T-helper 2 cell (primary cell): ENCODE data around the gene SRRM2.

Source experiments
- DNase-seq, 5 experiments: peaks; one replicate each; pipeline versions ENCODE4 v3.0.0 to v3.0.0-alpha.2; 2012 to 2022

The SRRM2 gene

GRCh38 chr16:2740476-2740875, 12.0 kb upstream of the SRRM2 start:
- DNase-seq = no peak

DNA sequence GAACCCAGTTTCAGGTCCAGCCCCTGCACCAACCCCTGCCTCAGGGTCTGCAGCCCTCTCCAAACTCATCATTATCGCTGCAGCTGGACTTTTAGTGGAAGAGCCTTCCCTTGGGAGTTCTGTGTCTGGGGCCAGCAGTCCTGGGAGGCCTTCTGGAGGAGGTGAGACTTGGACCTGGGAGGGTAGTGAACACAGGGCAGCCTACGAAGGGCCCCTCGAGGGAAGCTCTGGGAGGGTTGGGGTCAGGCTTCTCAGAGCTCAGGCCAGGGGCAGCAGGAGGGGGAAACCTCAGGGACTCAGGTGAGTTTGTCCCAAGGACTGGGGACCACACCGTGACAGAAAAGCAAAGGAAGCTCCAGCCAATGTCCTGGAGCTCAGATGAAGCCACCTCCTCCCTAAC, 11.3 kb upstream of the SRRM2 start:
- DNase-seq = no peak

GRCh38 chr16:2742323-2743006, 10.0 kb upstream of the SRRM2 start:
- no peak for DNase-seq

DNA sequence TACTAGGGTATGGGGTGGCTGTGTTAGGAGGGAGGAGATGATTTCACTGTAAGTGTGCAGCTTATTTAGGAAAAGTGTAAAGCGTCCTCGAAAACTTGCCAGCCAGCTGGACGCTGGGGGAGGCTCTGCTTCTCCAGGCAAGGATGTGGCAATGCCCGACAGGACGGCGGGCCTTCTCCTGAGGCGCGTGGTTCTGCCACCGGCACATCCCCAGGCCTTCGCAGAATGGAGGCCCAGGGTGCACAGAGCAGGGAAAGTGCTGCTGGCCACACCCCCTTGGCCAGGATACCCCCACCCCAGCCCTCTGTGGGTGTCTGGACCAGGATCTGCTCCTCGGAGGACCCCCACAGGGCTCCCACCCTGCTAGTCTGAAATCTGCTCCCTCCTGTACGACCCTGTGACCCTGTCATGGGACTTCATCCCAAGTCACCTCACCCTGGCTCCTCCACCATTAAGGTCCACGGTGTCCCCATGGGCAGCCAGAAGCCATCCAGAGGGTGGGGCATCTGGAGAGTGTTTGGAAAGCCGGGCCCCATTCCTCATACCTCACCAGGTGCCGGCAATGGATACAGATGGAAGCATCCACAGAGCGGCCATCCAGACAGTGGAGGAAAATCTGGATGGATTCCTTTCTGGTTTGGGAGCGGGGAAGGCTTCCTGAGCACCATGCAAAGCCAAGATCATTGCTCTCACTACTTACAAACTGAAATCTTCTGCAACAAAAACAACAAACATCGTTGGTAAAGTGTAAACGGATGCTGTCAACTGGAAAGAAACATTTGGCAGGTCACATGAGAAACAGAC, 9.2 kb upstream of the SRRM2 start:
- no peak for DNase-seq

- DNase-seq = no peak
Observed at GRCh38 chr16:2744711-2745110, 7.7 kb upstream of the SRRM2 start.

GRCh38 chr16:2745116-2745890, 7.1 kb upstream of the SRRM2 start:
- no peak for DNase-seq

- no peak for DNase-seq
Observed at GRCh38 chr16:2745961-2746360, 6.5 kb upstream of the SRRM2 start.

- no peak for DNase-seq
Observed at GRCh38 chr16:2748757-2749455, 3.5 kb upstream of the SRRM2 start.

- DNase-seq = no peak
Observed at GRCh38 chr16:2749476-2749875, 3.0 kb upstream of the SRRM2 start.

DNA sequence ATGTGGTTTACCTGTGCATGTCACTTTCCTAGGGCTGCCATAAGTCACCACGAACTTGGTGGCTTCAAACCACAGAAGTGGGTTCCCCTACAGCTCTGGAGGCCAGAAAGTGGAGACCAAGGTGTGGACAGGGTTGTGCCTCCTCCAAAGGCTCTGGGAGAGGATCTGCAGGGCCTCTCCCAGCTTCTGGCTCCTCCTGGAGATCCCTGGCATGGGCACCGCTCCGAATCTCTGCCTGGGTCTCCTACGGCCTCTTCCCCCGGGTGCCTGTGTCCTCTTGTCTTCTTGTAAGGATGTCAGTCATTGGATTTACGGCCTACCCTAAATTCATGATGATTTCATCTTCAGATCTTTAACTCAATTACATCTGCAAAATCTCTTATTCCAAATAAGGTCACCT, 2.5 kb upstream of the SRRM2 start:
- no peak for DNase-seq

- DNase-seq = no peak
Observed at GRCh38 chr16:2751577-2752034, 832 bp upstream of the SRRM2 start.

DNA sequence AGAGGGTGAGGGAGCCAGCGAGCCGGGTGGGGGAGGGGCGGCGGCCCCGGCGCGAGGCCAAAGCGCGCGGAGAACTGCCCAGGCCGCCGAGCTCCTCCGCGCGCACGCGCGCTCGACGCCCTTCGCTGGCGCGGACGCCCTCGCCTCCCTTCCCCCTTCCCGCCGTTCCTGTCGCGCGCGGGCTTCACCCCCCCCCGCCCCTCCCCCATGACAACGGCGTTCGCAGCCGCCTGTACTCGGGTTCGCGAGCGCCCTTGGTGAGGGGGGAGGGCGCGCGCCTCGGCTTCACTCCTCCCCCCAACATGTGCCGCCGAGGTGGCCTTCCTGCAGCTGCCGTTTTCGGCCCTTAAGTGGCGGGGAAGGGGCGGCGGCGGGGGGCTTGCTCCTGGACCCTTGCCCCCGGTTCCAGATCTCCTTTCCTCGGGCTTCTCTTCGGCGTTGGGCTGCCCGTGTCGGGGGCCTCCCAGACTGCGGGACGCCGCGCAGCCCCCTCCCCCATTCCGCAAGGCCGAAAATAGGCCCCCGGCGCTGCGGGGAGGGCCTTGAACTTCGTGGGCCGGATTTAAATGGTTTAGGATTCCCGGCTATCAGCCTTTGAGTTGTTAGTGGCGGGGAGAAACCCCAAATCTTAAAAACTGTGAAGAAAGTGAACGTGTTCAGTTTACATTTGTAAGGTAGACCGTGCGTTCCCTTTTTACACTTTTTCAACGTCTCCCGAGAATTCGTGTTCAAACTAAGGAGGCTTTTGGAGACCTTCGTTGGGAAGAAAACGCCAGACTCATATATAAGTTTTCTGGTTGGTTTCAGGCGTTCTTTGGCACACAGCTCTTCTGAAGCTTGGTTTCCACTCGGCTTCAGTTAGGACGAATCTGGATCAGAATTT, 653 bp downstream of the SRRM2 start:
- peak in 2 of 5 experiments; percentile 61 to 84 for DNase-seq

- DNase-seq = no peak
Observed at GRCh38 chr16:2753733-2754020, 1.2 kb downstream of the SRRM2 start.

- no peak for DNase-seq
Observed at GRCh38 chr16:2755158-2755557, 2.7 kb downstream of the SRRM2 start.

DNA sequence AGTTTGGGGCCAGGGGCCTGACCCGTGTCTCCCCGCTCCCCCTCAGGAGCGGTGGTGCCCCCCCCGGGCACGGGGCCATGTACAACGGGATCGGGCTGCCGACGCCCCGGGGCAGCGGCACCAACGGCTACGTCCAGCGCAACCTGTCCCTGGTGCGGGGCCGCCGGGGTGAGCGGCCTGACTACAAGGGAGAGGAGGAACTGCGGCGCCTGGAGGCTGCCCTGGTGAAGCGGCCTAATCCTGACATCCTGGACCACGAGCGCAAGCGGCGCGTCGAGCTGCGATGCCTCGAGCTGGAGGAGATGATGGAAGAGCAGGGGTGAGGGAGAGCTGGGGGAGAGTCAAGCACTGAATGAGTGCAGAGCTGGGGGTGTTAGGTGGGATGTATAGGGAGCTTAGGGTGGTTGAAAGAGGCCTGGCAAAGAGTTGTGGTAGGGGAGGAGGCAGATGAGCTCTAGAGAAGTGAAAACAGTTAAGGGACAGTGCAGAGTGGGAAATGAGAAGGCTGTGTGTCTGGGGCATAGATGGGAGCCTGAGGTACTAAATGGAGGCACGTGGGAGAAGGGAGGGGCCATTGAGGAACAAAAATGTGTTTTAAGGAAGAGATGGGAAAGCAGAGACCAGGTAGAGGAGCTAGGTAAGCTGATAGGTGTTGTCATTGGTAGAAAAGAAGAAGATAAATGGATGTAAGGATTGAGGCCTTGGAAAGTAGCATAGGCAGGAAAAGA, 4.0 kb downstream of the SRRM2 start:
- DNase-seq = no peak

GRCh38 chr16:2757344-2757743, 4.9 kb downstream of the SRRM2 start:
- DNase-seq = no peak

GRCh38 chr16:2761472-2761871, 9.0 kb downstream of the SRRM2 start:
- DNase-seq = no peak

- no peak for DNase-seq
Observed at GRCh38 chr16:2761886-2762583, 9.6 kb downstream of the SRRM2 start.

DNA sequence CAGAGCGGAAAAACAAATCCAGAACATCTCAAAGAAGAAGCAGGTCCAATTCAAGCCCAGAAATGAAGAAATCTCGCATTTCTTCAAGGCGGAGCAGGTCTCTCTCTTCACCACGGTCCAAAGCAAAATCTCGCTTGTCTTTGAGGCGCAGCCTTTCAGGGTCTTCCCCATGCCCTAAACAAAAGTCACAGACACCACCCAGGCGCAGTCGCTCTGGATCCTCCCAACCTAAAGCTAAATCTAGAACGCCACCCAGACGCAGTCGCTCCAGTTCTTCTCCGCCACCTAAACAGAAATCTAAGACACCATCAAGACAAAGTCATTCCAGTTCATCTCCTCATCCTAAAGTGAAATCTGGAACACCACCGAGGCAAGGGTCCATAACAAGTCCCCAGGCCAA, 10.3 kb downstream of the SRRM2 start:
- DNase-seq = no peak

DNA sequence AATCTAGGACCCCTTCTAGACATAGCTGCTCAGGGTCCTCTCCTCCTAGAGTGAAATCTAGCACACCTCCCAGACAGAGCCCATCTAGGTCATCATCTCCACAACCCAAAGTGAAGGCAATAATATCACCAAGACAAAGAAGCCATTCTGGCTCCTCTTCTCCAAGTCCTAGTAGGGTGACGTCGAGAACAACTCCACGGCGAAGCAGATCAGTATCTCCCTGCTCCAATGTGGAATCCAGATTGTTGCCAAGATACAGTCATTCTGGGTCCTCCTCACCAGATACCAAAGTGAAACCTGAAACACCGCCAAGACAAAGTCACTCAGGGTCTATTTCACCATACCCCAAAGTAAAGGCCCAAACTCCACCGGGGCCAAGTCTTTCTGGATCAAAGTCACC, 10.7 kb downstream of the SRRM2 start:
- no peak for DNase-seq

- DNase-seq = no peak
Observed at GRCh38 chr16:2764718-2765117, 12.3 kb downstream of the SRRM2 start.
